OCI-LY1 (cell line): Measurements from ENCODE around the gene KRTAP5-1.

Experiments used
- H2AFZ ChIP-seq: fragments of 200-600 bp; sonication (generic), shearing (Covaris generic); 2 replicates; pipeline ENCODE4 v1.6.0; 2014; ENCODE audit warnings: antibody characterized with exemption, mild to moderate bottlenecking, low read length
- H3F3A ChIP-seq: fragments of 200-600 bp; sonication (generic), shearing (Covaris generic); 2 replicates; pipeline ENCODE4 v1.6.0; 2014; ENCODE audit warnings: mild to moderate bottlenecking, antibody characterized with exemption, low read length, moderate library complexity; ENCODE audit not compliant: insufficient read depth
- H3K27ac ChIP-seq: fragments of 200-600 bp; sonication (generic); 2 replicates; pipeline ENCODE4 v1.5.1; 2014; ENCODE audit warnings: low read length, mixed run types, mild to moderate bottlenecking, low read depth; ENCODE audit not compliant: poor library complexity, severe bottlenecking
- H3K27me3 ChIP-seq: fragments of 200-600 bp; sonication (generic); 2 replicates; pipeline ENCODE4 v1.6.0; 2014; ENCODE audit warnings: antibody characterized with exemption, mild to moderate bottlenecking, low read length, moderate library complexity; ENCODE audit not compliant: insufficient read depth
- H3K36me3 ChIP-seq: fragments of 200-600 bp; sonication (generic); 2 replicates; pipeline ENCODE4 v1.6.1; 2014; ENCODE audit warnings: mild to moderate bottlenecking, antibody characterized with exemption, low read length, moderate library complexity, mixed read lengths; ENCODE audit not compliant: insufficient read depth
- H3K4me1 ChIP-seq: fragments of 200-600 bp; sonication (generic); 2 replicates; pipeline ENCODE4 v1.5.1; 2014; ENCODE audit warnings: mild to moderate bottlenecking, low read length, moderate library complexity; ENCODE audit not compliant: insufficient read depth, severe bottlenecking
- H3K4me2 ChIP-seq: fragments of 200-600 bp; sonication (generic), shearing (Covaris generic); 2 replicates; pipeline ENCODE4 v1.6.1; 2014; ENCODE audit warnings: low read length
- H3K4me3 ChIP-seq: fragments of 200-600 bp; sonication (generic); 2 replicates; pipeline ENCODE4 v1.5.1; 2014; ENCODE audit warnings: low read length, low read depth, mild to moderate bottlenecking, mixed read lengths; ENCODE audit not compliant: poor library complexity, severe bottlenecking
- H3K79me2 ChIP-seq: fragments of 200-600 bp; shearing (Covaris generic); 2 replicates; pipeline ENCODE4 v1.6.1; 2016; ENCODE audit warnings: mixed run types, low read length, mixed read lengths; ENCODE audit not compliant: insufficient read depth
- H3K9ac ChIP-seq: fragments of 200-600 bp; sonication (generic), shearing (Covaris generic); 2 replicates; pipeline ENCODE4 v1.6.1; 2014; ENCODE audit warnings: mild to moderate bottlenecking, low read length, mixed read lengths
- H3K9me2 ChIP-seq: fragments of 200-600 bp; sonication (generic), shearing (Covaris generic); 2 replicates; pipeline ENCODE4 v1.6.1; 2014; ENCODE audit warnings: low read depth, mild to moderate bottlenecking, low read length, mixed read lengths
- H3K9me3 ChIP-seq: fragments of 200-600 bp; shearing (Covaris generic); 2 replicates; pipeline ENCODE4 v1.6.1; 2014; ENCODE audit warnings: low read length, mixed read lengths
- H4K20me1 ChIP-seq: fragments of 200-600 bp; sonication (generic), shearing (Covaris generic); 2 replicates; pipeline ENCODE4 v1.6.0; 2016; ENCODE audit warnings: mild to moderate bottlenecking, low read length; ENCODE audit not compliant: insufficient read depth
- EZH2 ChIP-seq: fragments of 200-600 bp; sonication (generic), shearing (Covaris generic); IDR thresholded peaks from 2 replicates; pipeline ENCODE4 v1.8.0; 2017; ENCODE audit warnings: borderline replicate concordance, mixed run types, mild to moderate bottlenecking, antibody characterized with exemption, low read length, moderate library complexity, mixed read lengths
- TF ChIP-seq, protein P1 (sequence below): fragments of 200-600 bp; sonication (generic), shearing (Covaris generic); IDR thresholded peaks from 2 replicates; pipeline ENCODE4 v1.5.1; 2017; ENCODE audit warnings: mild to moderate bottlenecking, antibody characterized with exemption, low read length, moderate library complexity, mixed read lengths

The KRTAP5-1 gene

DNA sequence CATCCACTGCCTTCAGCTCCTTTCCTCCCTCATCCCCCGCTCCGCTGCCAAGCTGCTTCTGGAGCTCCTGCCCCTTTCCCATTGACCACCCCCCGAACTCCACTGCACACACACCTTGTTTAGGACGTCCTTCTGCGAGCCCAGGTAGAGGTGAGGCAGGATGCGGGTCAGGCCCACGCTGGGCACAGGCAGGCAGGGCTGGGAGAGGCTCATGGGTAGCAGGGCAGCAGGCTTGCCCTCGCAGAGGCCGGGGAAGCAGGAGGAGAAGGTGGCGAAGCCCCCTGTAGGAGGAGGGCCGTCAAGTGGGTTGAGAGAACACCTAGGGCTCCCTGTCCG, 26.3 kb downstream of the KRTAP5-1 start:
- H3K9me3 ChIP-seq, result no peaks in the 10 kb centered on the region
- no peak overlapping the region for H3K4me2 ChIP-seq
- H3K4me3 ChIP-seq, result no peak overlapping the region
- H3K36me3 ChIP-seq, result no peaks in the 10 kb centered on the region
- TF ChIP-seq, protein P1, sequence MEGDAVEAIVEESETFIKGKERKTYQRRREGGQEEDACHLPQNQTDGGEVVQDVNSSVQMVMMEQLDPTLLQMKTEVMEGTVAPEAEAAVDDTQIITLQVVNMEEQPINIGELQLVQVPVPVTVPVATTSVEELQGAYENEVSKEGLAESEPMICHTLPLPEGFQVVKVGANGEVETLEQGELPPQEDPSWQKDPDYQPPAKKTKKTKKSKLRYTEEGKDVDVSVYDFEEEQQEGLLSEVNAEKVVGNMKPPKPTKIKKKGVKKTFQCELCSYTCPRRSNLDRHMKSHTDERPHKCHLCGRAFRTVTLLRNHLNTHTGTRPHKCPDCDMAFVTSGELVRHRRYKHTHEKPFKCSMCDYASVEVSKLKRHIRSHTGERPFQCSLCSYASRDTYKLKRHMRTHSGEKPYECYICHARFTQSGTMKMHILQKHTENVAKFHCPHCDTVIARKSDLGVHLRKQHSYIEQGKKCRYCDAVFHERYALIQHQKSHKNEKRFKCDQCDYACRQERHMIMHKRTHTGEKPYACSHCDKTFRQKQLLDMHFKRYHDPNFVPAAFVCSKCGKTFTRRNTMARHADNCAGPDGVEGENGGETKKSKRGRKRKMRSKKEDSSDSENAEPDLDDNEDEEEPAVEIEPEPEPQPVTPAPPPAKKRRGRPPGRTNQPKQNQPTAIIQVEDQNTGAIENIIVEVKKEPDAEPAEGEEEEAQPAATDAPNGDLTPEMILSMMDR, result no peak
- TF ChIP-seq EZH2, result no peak
- no peaks in the 10 kb centered on the region for H3F3A ChIP-seq
- H3K9me2 ChIP-seq, result no peaks in the 10 kb centered on the region
- no peaks in the 10 kb centered on the region for H3K79me2 ChIP-seq
- H3K9ac ChIP-seq, result no peak overlapping the region
- H4K20me1 ChIP-seq, result no peaks in the 10 kb centered on the region
- no peak overlapping the region for H2AFZ ChIP-seq
- no peak overlapping the region for H3K27ac ChIP-seq
- no peaks in the 10 kb centered on the region for H3K4me1 ChIP-seq
- 0 out of 2 replicates have a peak, but pooled peaks cover 9% of the 10 kb centered on the region for H3K27me3 ChIP-seq

DNA sequence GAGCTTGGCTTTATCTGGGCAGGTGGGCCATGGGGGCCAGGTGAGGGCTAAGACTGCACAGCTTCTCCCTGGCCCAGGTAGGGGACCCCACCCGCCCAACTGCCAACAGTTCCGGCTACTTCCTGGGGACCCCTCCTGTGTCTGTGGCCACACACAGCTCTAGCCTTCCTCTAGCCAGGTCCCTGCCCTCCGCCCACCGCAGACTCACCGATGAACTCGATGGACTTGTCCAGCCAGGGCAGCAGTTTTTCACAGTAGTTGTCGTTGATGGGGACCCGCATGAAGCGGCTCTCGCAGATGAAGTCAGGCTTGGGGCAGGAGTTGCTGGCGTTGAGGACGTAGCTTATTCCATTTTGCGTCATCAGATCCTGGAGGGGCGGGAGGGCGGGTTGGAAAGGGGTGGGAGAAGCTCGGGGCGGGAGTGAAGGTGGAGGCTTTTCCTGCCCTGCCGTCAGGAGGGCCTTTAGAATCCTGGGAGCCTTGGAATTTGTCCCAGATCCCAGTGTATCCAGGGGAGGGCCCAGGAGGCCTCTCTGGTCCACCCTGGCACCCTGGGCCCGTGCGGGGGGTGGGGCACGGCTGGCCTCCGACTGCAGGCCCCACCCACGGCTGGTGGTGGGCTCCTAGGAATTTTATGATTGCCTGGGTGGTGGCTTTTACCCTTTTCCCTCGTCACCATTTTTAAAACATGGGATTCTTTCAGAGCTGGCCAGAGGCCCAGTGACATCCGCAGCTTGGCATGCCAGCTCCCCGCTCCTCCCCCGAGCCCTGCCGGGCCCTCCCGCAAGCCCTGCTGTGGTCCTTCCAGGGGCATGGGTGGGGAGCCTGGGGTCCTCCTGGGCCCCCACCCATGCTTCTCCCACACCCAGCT, 26.9 kb downstream of the KRTAP5-1 start:
- Histone ChIP-seq H3K9me2 (no peaks in the 10 kb centered on the region), H3K9me3 (no peaks in the 10 kb centered on the region), H3K27ac (no peak overlapping the region), H3K9ac (no peak overlapping the region), H3K36me3 (no peaks in the 10 kb centered on the region), H3K4me3 (no peak overlapping the region), H3K79me2 (no peaks in the 10 kb centered on the region), H3K4me1 (no peaks in the 10 kb centered on the region), H2AFZ (no peak overlapping the region), H3K4me2 (no peak overlapping the region), H3K27me3 (0 out of 2 replicates have a peak, but pooled peaks cover 9% of the 10 kb centered on the region), H4K20me1 (no peaks in the 10 kb centered on the region), H3F3A (no peaks in the 10 kb centered on the region)
- TF ChIP-seq, protein P1, result no peak
- TF ChIP-seq EZH2, result no peak

DNA sequence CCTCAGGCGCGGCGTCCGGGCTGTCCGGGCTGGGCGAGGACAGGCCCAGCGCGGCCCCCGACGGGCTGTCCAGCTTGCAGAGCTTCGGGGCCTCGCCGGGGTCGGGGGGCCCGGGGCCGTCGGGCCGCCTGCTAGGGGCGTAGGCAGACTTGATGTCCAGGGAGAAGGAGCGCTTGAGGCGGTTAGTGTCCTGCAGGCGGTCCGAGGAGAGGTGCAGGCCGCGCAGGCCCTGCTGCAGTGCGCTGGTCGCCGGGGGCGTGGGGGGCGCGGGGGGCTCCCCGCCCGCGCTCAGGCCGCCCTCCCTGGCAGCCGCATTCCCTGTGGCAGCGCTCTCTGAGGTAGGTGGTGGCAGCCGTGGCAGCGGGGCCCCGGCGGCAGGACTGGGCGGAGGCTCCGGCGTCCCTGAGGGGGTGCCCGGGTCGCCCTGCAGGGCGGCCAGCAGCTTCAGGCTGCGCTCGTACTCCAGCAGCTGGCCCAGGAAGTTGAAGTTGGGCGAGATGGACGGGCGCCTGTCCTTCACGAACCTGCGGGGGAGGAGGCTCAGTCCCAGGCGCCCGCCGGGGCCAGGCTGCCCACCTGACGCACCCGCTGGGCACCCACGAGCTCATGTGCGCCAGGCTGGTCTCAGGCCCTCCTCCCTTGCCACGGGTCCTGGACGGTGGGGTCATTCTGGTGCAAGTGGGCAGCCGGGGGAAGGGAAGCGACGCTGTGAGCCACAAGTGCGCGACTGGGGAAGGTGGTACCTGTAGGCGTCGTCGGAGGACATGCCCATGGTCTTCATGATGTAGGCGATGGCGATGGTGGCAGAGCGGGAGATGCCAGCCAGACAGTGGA, 27.8 kb downstream of the KRTAP5-1 start:
- Histone ChIP-seq H3K36me3 (no peaks in the 10 kb centered on the region), H3K27me3 (0 out of 2 replicates have a peak, but pooled peaks cover 9% of the 10 kb centered on the region), H3K4me2 (no peak overlapping the region), H2AFZ (no peak overlapping the region), H3K79me2 (no peaks in the 10 kb centered on the region), H3K4me1 (no peaks in the 10 kb centered on the region), H3K9me3 (no peaks in the 10 kb centered on the region), H3K27ac (no peak overlapping the region), H4K20me1 (no peaks in the 10 kb centered on the region), H3K9ac (no peak overlapping the region), H3F3A (no peaks in the 10 kb centered on the region), H3K9me2 (no peaks in the 10 kb centered on the region), H3K4me3 (no peak overlapping the region)
- TF ChIP-seq EZH2, result no peak
- TF ChIP-seq, protein P1, result no peak
